ENCODE measurements around the gene ZBTB3.

GRCh38 chr11:62716816-62717215 lies 37.1 kb downstream of the ZBTB3 start:
- no peak for TF ChIP-seq CTCF (conservative IDR thresholded peaks at IDR 0.05)
- TF ChIP-seq EZH2 (IDR thresholded peaks at IDR 0.05; ENCODE audit: low read depth) = no peak
